DMS114 treated with DMSO at 0.1 percent for 48 hours (cell line): Measurements from ENCODE around the gene NUP58.
A peak's percentile ranks its signal among the peaks of the same experiment; 100 is the strongest.

Experiments used
- DNase-seq: peaks from one replicate; lab custom pipeline; 2025; ENCODE audit not compliant: unreplicated experiment; lab: John Stamatoyannopoulos, UW

The NUP58 gene, protein sequence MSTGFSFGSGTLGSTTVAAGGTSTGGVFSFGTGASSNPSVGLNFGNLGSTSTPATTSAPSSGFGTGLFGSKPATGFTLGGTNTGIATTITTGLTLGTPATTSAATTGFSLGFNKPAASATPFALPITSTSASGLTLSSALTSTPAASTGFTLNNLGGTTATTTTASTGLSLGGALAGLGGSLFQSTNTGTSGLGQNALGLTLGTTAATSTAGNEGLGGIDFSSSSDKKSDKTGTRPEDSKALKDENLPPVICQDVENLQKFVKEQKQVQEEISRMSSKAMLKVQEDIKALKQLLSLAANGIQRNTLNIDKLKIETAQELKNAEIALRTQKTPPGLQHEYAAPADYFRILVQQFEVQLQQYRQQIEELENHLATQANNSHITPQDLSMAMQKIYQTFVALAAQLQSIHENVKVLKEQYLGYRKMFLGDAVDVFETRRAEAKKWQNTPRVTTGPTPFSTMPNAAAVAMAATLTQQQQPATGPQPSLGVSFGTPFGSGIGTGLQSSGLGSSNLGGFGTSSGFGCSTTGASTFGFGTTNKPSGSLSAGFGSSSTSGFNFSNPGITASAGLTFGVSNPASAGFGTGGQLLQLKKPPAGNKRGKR

DNA sequence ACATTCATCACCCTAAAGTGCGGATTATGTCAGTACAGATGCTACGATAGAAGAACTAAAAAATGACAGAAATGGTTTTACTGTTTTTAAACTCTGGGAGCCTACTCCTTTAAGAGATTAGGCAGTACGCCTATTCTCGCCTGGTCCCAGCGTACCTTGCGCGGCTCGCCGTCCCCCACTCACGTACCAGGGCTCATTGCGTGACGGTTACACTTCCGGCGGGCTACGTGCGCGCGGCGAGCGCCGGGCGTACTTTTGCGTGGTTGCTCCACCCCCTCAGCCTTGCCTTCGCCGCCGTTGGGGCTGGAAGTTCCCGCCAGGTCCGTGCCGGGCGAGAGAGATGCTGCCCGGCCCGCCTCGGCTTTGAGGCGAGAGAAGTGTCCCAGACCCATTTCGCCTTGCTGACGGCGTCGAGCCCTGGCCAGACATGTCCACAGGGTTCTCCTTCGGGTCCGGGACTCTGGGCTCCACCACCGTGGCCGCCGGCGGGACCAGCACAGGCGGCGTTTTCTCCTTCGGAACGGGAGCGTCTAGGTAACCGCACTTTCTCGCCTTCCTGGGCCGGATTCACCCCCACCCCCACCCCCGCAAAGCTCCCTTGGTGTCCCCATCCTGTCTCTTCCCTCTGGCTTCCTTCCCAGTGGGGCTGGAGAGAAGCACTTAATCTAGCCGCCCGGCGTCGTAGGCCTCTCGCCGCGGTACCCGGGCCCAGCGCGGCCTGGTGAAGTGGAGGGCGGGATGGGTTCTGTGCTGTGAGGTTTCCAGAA is at the start of gene NUP58:
Gene NUP58, plus strand, starts transcription at position 279 of the 767 bp plus-strand sequence. Its CDS starts 149 bp downstream, at position 428.
- peak; percentile 73 for DNase-seq

DNA sequence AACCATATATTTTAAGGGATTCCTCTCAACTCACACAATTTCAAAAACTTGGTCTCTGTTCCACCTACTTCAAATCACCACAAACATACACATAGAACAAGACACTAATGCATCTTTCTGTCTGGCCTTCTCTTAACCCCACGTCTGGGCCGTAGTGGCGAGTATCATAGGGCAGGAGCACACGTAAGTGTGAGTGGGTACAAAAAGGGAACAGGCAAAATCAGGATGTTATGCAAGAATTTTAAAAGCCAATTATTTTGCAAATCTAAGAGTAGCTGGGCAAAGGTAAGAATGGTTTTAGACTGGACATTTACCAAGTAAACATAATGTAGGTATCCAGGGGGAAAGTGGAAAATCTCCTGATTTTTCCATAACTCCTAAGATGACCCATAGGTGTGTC is 49.2 kb upstream of the NUP58 start:
- no peak for DNase-seq

DNA sequence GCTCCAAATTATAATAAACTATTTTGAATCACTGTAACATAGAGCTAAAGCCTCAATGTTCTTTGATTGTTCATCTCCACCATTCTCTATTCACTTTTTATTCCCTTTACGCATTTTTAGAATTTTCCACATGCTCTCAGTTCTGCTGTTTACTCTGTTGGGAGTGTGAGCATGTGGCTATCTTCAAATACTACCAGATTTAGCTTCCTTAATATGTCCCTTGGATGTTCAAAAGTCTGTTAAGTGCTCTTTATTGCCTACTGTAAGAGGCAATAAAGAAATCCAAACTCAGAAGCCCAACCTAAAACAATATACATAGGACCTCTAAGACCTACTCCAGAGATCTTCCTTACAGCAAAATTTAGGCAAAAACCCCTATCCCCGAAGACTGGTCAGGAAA is 48.7 kb upstream of the NUP58 start:
- DNase-seq, result no peak

DNA sequence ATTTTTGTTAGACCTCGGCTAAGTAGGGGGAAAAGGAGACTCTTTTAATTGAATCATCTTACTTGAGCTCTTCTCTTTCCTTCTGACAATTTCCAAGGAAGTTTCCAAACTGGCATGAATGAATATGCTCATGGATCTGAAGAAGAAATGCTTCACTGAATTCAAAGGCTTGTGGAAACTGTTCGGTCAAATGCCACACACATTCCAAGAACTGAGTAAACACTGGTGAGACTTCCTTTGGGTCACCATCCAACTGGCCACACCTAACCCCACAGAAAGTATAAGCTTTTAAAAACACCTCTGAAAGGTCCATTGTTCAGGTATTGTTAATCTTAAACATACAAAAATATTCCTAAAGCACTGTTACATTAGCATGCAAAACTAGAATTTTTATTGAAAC is 47.7 kb upstream of the NUP58 start:
- DNase-seq, result no peak

GRCh38 chr13:25262261-25262660 is 39.2 kb upstream of the NUP58 start:
- no peak for DNase-seq

- DNase-seq, result no peak
Measured at GRCh38 chr13:25266706-25267105, 34.7 kb upstream of the NUP58 start.

GRCh38 chr13:25267715-25268114 is 33.7 kb upstream of the NUP58 start:
- no peak for DNase-seq

DNA sequence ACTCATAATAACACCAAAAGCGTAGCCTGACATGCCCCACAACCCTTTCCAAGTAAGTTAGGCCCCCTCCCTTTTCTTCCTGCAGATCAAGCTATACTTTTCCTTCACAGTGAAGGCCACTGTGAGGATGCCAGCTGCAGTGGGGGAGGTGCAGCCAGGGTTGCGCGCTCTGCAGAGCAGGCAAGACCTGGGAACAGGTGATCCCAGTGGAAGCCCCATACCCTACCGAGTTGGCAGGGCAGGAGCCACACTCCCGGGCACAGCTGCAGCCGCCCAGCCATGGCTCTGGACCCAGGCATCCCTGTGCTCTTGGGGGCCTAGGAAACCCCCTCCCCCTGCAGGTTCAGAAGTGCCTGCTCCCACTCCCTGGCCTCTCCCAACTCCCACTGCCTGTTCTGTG is 32.9 kb upstream of the NUP58 start:
- DNase-seq, result no peak

DNA sequence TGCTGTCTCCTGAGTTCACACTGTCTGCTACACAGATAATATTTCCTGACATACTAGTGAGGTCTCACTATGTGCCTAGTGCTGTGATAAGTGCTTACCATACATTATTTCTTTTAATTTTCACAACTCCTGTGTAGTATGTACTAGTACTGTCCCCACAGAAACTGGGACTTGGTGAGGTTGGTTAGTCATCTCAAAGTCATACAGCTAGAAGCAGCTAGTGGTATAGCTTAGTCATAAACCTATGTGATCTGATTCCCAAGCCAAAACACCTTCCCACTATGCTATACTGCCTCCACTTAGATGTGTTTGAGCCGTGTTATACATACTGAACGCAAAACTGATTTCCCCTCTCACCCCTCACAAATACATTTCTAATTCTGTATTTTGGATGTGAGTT is 24.7 kb upstream of the NUP58 start:
- DNase-seq, result no peak

GRCh38 chr13:25280396-25280795 is 21.0 kb upstream of the NUP58 start:
- DNase-seq, result no peak

DNA sequence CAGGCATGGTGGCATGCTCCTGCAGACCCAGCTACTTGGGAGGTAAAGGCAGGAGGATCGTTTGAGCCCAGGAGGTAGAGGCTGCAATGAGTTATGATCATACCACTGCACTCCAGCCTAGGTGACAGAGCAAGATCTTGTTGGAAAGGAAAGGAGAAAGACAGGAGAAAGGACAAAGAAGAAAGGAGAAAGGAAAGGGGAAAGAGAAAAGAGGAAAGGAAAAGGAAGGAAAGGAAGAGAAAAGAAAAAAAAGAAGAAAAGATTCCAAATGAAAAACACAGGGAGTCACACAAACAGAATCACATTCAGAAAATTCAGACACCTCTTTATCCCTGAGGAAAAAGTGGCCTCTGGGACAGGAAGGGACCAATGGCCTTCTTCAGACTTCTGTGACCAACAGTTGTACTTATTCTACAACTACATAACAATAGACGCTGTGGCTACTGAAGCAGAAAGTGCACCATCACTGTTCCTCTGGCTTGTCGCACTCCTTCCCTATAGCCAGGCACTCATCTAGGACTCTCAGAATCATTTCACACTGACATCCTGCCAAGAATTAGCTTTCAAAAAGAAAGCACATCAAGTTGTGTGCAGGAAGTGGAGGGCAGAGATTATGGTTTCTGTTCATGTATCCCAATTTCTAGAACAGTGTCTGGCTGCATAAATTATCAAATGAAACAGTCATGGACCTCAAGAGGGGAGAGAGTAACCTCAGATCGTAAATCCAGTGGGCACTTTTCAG is 20.1 kb upstream of the NUP58 start:
- DNase-seq, result no peak

- DNase-seq, result no peak
Measured at GRCh38 chr13:25281935-25282332, 19.5 kb upstream of the NUP58 start.

DNA sequence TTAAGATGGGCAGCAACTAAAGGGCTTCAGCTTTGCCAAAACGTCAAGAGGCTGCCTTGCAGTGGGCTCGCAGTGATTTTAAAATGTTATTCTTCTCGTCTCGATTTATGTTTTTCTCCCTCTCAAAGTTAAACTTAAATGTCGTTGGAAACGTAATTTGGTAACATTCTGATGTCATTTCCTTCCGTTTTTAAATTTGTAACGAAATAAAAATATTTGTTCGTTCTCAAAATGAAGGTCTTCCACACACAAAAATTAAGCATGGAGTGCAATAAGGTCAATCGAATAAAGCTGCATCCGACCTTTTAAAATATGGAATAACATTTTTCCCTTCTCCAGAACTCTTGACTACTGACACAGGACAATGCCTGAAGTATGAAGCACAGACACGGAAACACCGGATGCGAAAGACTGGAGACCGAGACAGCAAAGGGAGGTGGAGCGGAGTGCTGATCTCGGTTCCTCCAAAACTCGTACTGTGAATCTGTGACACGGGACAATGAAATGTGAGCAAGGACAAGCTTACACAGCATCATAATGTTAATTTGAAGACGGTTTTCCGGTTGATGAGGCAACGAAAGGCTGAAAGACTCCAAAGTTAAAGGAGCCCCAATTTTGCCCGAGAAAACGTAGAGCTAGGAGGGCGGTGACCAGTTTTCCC is 15.0 kb upstream of the NUP58 start:
- DNase-seq, result no peak

- peak; percentile 45 for DNase-seq
Measured at GRCh38 chr13:25286969-25287961, 14.2 kb upstream of the NUP58 start, which contains the start of gene MTMR6. Gene MTMR6 (minus strand): TSS chr13:25287488. CDS start chr13:25287247, 241 bp downstream.

- no peak for DNase-seq
Measured at GRCh38 chr13:25288966-25289365, 12.5 kb upstream of the NUP58 start.

- DNase-seq, result no peak
Measured at GRCh38 chr13:25291691-25292090, 9.7 kb upstream of the NUP58 start.

GRCh38 chr13:25292301-25292700 is 9.1 kb upstream of the NUP58 start:
- no peak for DNase-seq

DNA sequence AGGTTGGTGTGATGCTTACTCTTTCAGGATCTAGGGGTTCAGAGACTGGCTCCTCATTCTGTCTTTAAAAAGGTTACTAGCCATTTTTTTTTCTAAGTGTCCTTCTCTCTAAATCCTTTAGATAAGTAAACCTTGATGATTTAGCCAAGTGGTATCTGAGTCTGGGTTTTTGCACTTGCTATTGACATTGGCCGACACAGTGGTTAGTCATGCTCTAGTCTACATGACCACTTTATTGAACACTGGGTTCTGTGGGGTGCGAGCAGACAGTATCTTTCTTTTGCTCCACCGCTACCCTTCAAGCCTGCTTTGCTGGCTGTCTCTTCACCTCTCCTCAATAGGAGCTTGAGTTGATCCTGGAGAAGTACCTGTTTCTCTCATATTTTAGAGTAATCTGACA is 6.2 kb upstream of the NUP58 start:
- DNase-seq, result no peak

- DNase-seq, result no peak
Measured at GRCh38 chr13:25295701-25296100, 5.7 kb upstream of the NUP58 start.
